HepG2 (cell line): Measurements from ENCODE around the gene UBC. TPM values are rescaled to one million over a fixed set of nuclear protein-coding genes. Genes with fewer than 3 reads are reported as not detected.

Experiments
- ARID3A ChIP-seq: IDR thresholded peaks from 2 replicates; pipeline ENCODE4 v1.6.1; 2012; ENCODE audit warnings: low read depth, low read length, improper control_type of control experiment
- ESRRA ChIP-seq: sonication (generic); formaldehyde crosslinking; IDR thresholded peaks from 2 replicates; pipeline ENCODE4 v1.5.1; 2020; ENCODE audit warnings: mild to moderate bottlenecking, low read depth, missing genetic modification reagents
- FOXM1 ChIP-seq: sonication (generic); formaldehyde crosslinking; IDR thresholded peaks from 2 replicates; pipeline ENCODE4 v1.5.0; 2020; ENCODE audit warnings: missing genetic modification reagents
- GPBP1L1 ChIP-seq: sonication (generic); formaldehyde crosslinking; IDR thresholded peaks from 2 replicates; pipeline ENCODE4 v1.5.0; 2020; ENCODE audit warnings: mild to moderate bottlenecking, missing genetic modification reagents
- MAF1 ChIP-seq: sonication (generic); formaldehyde crosslinking; IDR thresholded peaks from 2 replicates; pipeline ENCODE4 v1.5.0; 2020; ENCODE audit warnings: missing genetic modification reagents, borderline replicate concordance
- MEIS1 ChIP-seq: sonication (generic); formaldehyde crosslinking; IDR thresholded peaks from 2 replicates; pipeline ENCODE4 v1.9.0; 2021; ENCODE audit warnings: mild to moderate bottlenecking, missing genetic modification reagents, moderate library complexity, borderline replicate concordance
- SNAPC5 ChIP-seq: sonication (generic); formaldehyde crosslinking; IDR thresholded peaks from 2 replicates; pipeline ENCODE4 v1.8.1; 2023; ENCODE audit warnings: mild to moderate bottlenecking, missing genetic modification reagents, borderline replicate concordance
- SP5 ChIP-seq: IDR thresholded peaks from 2 replicates; pipeline ENCODE4 v1.6.1; 2016; ENCODE audit warnings: low read depth, borderline replicate concordance
- TBX3 ChIP-seq: fragments of 450-650 bp; IDR thresholded peaks from 2 replicates; pipeline ENCODE4 v1.6.1; 2017; ENCODE audit warnings: antibody characterized with exemption, mild to moderate bottlenecking, inconsistent platforms, borderline replicate concordance
- U2AF2 ChIP-seq: fragments of 200-400 bp; formaldehyde crosslinking; IDR thresholded peaks from 2 replicates; pipeline ENCODE4 v1.6.1; 2017; ENCODE audit warnings: low read depth, mild to moderate bottlenecking, low read length
- XBP1 ChIP-seq: sonication (generic); formaldehyde crosslinking; IDR thresholded peaks from 2 replicates; pipeline ENCODE4 v1.5.0; 2020; ENCODE audit warnings: missing genetic modification reagents
- ZBTB40 ChIP-seq, 2 experiments: fragments of 450-650 bp in 1 of 2; sonication (generic) in 1 of 2; formaldehyde crosslinking in 1 of 2; IDR thresholded peaks; 2 replicates each; pipeline versions ENCODE4 v1.6.1 to v1.8.0; 2016 to 2022; ENCODE audit warnings: antibody characterized with exemption in 1 of 2, mild to moderate bottlenecking in 1 of 2, missing genetic modification reagents in 1 of 2
- ZFP37 ChIP-seq: sonication (generic); formaldehyde crosslinking; IDR thresholded peaks from 2 replicates; pipeline ENCODE4 v1.4.0; 2020; ENCODE audit warnings: missing genetic modification reagents, borderline replicate concordance
- ZNF121 ChIP-seq: sonication (generic); formaldehyde crosslinking; IDR thresholded peaks from 2 replicates; pipeline ENCODE4 v1.5.0; 2020; ENCODE audit warnings: mild to moderate bottlenecking, missing genetic modification reagents
- ZNF569 ChIP-seq: sonication (generic); formaldehyde crosslinking; IDR thresholded peaks from 2 replicates; pipeline ENCODE4 v1.5.0; 2020; ENCODE audit warnings: mild to moderate bottlenecking, missing genetic modification reagents, moderate library complexity, borderline replicate concordance
- ZNF850 ChIP-seq: sonication (generic); formaldehyde crosslinking; conservative IDR thresholded peaks from 2 replicates; pipeline ENCODE4 v1.9.0; 2021; ENCODE audit warnings: mild to moderate bottlenecking, missing genetic modification reagents
- polyA plus RNA-seq, 8 experiments: library from polyadenylated mRNA; depleted of rRNA in 3 of 8; stranded (reverse) in 7 of 8; unstranded in 1 of 8; fragments of >200 nt; fragmentation: Illumina TruSeq in 4 of 8; extraction: Trizol in 4 of 8; gene quantifications; 2 replicates each; pipeline versions ENCODE4 v1.2.1 to v1.2.3, GENCODE V29; 2011 to 2016; ENCODE audit warnings: low read depth in 4 of 8, missing spikeins in 1 of 8, mixed read lengths in 1 of 8; ENCODE audit not compliant: insufficient read depth in 1 of 8
- total RNA-seq, 5 experiments: library from RNA; depleted of rRNA; stranded (reverse); fragments of >200 nt; fragmentation: Illumina TruSeq; extraction: Trizol; gene quantifications; 2 replicates each; pipeline ENCODE4 v1.2.3, GENCODE V29; 2016; ENCODE audit warnings: low read depth in 1 of 5

Gene UBC
- total and polyA plus RNA-seq, 2 of the 13 experiments (the other 11 are each of a cell fraction or from before 2014, with no cell fraction given) = 805 to 1,432 TPM

GRCh38 chr12:124863416-124864325 is 50.8 kb downstream of the UBC start, which contains the start of gene SCARB1 (continued):
- no peak for TF ChIP-seq ZNF850
- no peak; the same call in 1 of the 2 replicates for TF ChIP-seq ESRRA (CRISPR knock-in tag)
- TF ChIP-seq ZNF569 (CRISPR knock-in tag) = no peak
- TF ChIP-seq GPBP1L1 (CRISPR knock-in tag) = no peak
- TF ChIP-seq MEIS1 = no peak; the same call in 1 of the 2 replicates
- TF ChIP-seq ARID3A = no peak
- peak; percentile 31; the same call in 1 of the 2 replicates for TF ChIP-seq ZNF121 (CRISPR knock-in tag)
- no peak for TF ChIP-seq U2AF2
- TF ChIP-seq XBP1 (CRISPR knock-in tag) = no peak
- no peak for TF ChIP-seq ZBTB40 (IDR thresholded peaks at IDR 0.05)
- no peak for TF ChIP-seq ZBTB40 (CRISPR knock-in tag; IDR thresholded peaks at IDR 0.05)
- peak; percentile 38; the same call in 1 of the 2 replicates for TF ChIP-seq SP5 (CRISPR knock-in tag)
- no peak for TF ChIP-seq TBX3
- TF ChIP-seq ZFP37 (CRISPR knock-in tag) = no peak
- TF ChIP-seq FOXM1 (CRISPR knock-in tag) = no peak
- peak; percentile 65; the same call in 1 of the 2 replicates for TF ChIP-seq SNAPC5 (CRISPR knock-in tag)
- TF ChIP-seq MAF1 (CRISPR knock-in tag) = peak; percentile 58; the same call in 1 of the 2 replicates
